22Rv1 (cell line): ENCODE results near the gene ERC1.

Source experiments
- ZFX ChIP-seq: fragments of 450-650 bp; IDR thresholded peaks from 2 replicates; pipeline ENCODE4 v1.6.1; 2017; ENCODE audit warnings: antibody characterized with exemption, borderline replicate concordance
- TF ChIP-seq, protein P1 (sequence below): fragments of 450-650 bp; IDR thresholded peaks from 2 replicates; pipeline ENCODE4 v1.5.1; 2017; ENCODE audit warnings: mild to moderate bottlenecking

DNA sequence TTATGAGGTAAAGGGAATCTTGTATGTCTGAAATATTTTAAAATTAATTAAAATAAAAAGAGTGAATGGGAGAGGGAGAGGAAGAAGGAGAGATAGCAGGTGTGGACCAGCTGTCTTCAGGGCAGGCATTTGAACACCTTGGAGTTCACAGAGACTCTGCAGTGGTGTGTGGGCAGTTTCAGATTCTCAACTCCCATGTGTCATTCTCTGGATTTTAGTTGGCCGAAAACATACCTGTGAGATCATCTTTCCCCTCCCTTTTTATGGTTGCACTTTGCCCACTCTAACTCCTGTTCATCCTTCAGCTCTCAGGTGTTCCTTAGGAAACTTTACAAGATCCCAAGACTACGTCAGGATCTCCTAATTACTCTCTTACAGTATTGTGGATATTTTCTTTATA, 108.1 kb downstream of the ERC1 start:
- TF ChIP-seq, protein P1, sequence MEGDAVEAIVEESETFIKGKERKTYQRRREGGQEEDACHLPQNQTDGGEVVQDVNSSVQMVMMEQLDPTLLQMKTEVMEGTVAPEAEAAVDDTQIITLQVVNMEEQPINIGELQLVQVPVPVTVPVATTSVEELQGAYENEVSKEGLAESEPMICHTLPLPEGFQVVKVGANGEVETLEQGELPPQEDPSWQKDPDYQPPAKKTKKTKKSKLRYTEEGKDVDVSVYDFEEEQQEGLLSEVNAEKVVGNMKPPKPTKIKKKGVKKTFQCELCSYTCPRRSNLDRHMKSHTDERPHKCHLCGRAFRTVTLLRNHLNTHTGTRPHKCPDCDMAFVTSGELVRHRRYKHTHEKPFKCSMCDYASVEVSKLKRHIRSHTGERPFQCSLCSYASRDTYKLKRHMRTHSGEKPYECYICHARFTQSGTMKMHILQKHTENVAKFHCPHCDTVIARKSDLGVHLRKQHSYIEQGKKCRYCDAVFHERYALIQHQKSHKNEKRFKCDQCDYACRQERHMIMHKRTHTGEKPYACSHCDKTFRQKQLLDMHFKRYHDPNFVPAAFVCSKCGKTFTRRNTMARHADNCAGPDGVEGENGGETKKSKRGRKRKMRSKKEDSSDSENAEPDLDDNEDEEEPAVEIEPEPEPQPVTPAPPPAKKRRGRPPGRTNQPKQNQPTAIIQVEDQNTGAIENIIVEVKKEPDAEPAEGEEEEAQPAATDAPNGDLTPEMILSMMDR, result no peak
- no peak for TF ChIP-seq ZFX
